RWPE2 (cell line): ENCODE data around the gene ALK.

Experiments
- ATAC-seq: fragments of 200-7000 bp; cut with Tn5 transposase; 3 replicates; pipeline ENCODE4 v1.9.1; 2021; ENCODE audit warnings: low read depth
- DNase-seq: peaks from one replicate; pipeline ENCODE4 v3.0.0-alpha.2; 2020; ENCODE audit warnings: low spot score
- H3K27ac ChIP-seq: fragments of 450-650 bp; 2 replicates; pipeline ENCODE4 v1.5.1; 2017; ENCODE audit warnings: mild to moderate bottlenecking; ENCODE audit not compliant: poor library complexity, severe bottlenecking
- H3K27me3 ChIP-seq: fragments of 250-450 bp; sonication (Bioruptor Pico); 2 replicates; pipeline ENCODE4 v1.5.1; 2021; ENCODE audit warnings: mild to moderate bottlenecking, moderate library complexity; ENCODE audit not compliant: insufficient read depth, poor library complexity, severe bottlenecking
- H3K36me3 ChIP-seq: fragments of 250-450 bp; sonication (Bioruptor Pico); 2 replicates; pipeline ENCODE4 v1.5.1; 2020; ENCODE audit warnings: low read depth, mild to moderate bottlenecking, moderate library complexity
- H3K4me1 ChIP-seq: fragments of 250-450 bp; sonication (Bioruptor Pico); 2 replicates; pipeline ENCODE4 v1.5.1; 2021; ENCODE audit warnings: mild to moderate bottlenecking, moderate library complexity; ENCODE audit not compliant: insufficient read depth, poor library complexity, severe bottlenecking
- H3K4me3 ChIP-seq: fragments of 250-450 bp; sonication (Bioruptor Pico); 2 replicates; pipeline ENCODE4 v1.5.1; 2021; ENCODE audit warnings: mild to moderate bottlenecking, moderate library complexity; ENCODE audit not compliant: severe bottlenecking
- H3K9me3 ChIP-seq: fragments of 250-450 bp; sonication (Bioruptor Pico); 2 replicates; pipeline ENCODE4 v1.5.1; 2021; ENCODE audit warnings: mild to moderate bottlenecking, moderate library complexity; ENCODE audit not compliant: severe bottlenecking
- CTCF ChIP-seq: fragments of 450-650 bp; IDR thresholded peaks from one replicate; pipeline ENCODE4 v1.5.1; 2017; ENCODE audit warnings: mild to moderate bottlenecking, moderate library complexity; ENCODE audit not compliant: poor library complexity, severe bottlenecking

ALK gene

GRCh38 chr2:29527947-29528346, 393.4 kb downstream of the ALK start:
- peaks cover 5% of the 10 kb centered on the region for H3K4me1 ChIP-seq
- no peak overlapping the region for H3K27ac ChIP-seq
- DNase-seq = no peak
- H3K36me3 ChIP-seq = no peaks in the 10 kb centered on the region
- no peak overlapping the region for H3K4me3 ChIP-seq
- no peaks in the 10 kb centered on the region for H3K27me3 ChIP-seq
- H3K9me3 ChIP-seq = no peaks in the 10 kb centered on the region
- TF ChIP-seq CTCF = no peak
- ATAC-seq = no peak

GRCh38 chr2:29526587-29527586, 394.5 kb downstream of the ALK start:
- Histone ChIP-seq H3K36me3 (no peaks in the 10 kb centered on the region), H3K27me3 (no peaks in the 10 kb centered on the region), H3K27ac (no peak overlapping the region), H3K4me1 (peaks cover 8% of the 10 kb centered on the region), H3K4me3 (no peak overlapping the region), H3K9me3 (no peaks in the 10 kb centered on the region)
- ATAC-seq (no peak), DNase-seq (no peak)
- no peak for TF ChIP-seq CTCF

GRCh38 chr2:29525921-29526320, 395.5 kb downstream of the ALK start:
- ATAC-seq (no peak), DNase-seq (no peak)
- no peak overlapping the region for H3K4me3 ChIP-seq
- peaks cover 8% of the 10 kb centered on the region for H3K4me1 ChIP-seq
- no peaks in the 10 kb centered on the region for H3K9me3 ChIP-seq
- H3K27me3 ChIP-seq = no peaks in the 10 kb centered on the region
- no peak overlapping the region for H3K27ac ChIP-seq
- H3K36me3 ChIP-seq = no peaks in the 10 kb centered on the region
- TF ChIP-seq CTCF = no peak

GRCh38 chr2:29524652-29525051, 396.7 kb downstream of the ALK start:
- Histone ChIP-seq H3K4me1 (peaks cover 12% of the 10 kb centered on the region), H3K27ac (no peak overlapping the region), H3K4me3 (no peak overlapping the region), H3K36me3 (no peaks in the 10 kb centered on the region), H3K27me3 (no peaks in the 10 kb centered on the region), H3K9me3 (no peaks in the 10 kb centered on the region)
- no peak for ATAC-seq
- no peak for TF ChIP-seq CTCF
- no peak for DNase-seq
